Measurements from ENCODE around the gene FAF1. TPM values are rescaled to one million over a fixed set of nuclear protein-coding genes. Genes with fewer than 3 reads are reported as not detected.

FAF1 gene
- total RNA-seq, 4 donors from 2014 or later = 46.1 to 72.2 (median 52.2) TPM

DNA sequence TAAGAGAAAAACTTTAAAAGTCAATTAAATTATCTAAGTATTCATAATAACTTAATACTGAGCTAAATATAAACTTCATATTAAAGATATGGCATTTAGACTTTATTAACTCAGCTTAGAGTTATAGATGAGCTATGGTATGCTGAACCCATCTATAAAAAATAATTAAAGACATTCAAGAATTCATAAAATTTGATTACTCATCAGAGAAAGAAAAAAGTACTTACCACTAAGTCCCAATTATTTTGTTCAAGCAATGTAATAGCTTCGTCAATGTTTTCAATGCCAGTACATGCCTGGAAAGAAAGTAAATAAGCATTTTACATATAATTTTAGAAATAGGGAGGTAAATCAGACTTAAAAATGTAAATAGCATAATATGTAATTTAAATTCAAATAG, 102.4 kb downstream of the FAF1 start:
- TF ChIP-seq, protein P1, sequence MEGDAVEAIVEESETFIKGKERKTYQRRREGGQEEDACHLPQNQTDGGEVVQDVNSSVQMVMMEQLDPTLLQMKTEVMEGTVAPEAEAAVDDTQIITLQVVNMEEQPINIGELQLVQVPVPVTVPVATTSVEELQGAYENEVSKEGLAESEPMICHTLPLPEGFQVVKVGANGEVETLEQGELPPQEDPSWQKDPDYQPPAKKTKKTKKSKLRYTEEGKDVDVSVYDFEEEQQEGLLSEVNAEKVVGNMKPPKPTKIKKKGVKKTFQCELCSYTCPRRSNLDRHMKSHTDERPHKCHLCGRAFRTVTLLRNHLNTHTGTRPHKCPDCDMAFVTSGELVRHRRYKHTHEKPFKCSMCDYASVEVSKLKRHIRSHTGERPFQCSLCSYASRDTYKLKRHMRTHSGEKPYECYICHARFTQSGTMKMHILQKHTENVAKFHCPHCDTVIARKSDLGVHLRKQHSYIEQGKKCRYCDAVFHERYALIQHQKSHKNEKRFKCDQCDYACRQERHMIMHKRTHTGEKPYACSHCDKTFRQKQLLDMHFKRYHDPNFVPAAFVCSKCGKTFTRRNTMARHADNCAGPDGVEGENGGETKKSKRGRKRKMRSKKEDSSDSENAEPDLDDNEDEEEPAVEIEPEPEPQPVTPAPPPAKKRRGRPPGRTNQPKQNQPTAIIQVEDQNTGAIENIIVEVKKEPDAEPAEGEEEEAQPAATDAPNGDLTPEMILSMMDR (IDR thresholded peaks at IDR 0.05; ENCODE audit: low read depth) = no peak

DNA sequence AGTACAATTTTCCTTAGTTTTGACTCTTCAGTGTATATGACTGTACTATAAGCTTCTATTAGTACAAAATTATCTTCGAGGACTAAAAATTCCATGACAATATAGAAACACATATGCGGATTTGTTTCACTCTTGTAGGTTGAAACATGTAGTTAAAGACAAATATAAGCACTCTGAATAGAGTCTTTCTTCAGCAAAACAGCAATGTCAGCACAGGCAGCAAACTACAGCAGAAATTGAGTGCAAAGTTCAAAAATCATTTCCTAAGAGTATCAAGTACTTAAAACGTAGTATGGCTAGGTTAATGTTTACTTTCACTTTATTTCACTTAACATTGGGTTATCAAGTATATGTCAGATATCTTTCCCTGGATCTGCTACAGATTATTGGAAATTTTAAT, 106.7 kb downstream of the FAF1 start:
- TF ChIP-seq, protein P1 (IDR thresholded peaks at IDR 0.05; ENCODE audit: low read depth) = no peak

DNA sequence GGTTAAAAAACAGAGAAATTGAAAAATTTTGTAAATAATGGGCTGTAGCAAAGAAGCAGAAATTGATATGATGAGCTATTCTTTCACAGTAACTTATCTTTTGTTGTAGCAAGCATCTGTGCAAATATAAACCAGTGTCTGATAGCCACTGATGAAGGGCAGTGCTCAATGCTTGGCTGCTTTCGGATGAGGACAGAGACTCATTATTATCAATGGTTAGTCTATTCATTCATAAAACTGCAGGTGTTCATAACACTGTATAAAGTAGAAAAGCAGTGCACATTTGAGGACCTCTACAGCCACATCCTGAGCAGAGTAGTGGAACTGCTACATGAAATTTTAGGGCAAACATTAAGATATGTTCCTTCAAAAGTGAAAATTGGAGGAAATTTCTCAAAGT, 107.2 kb downstream of the FAF1 start:
- TF ChIP-seq, protein P1 (IDR thresholded peaks at IDR 0.05; ENCODE audit: low read depth) = no peak

DNA sequence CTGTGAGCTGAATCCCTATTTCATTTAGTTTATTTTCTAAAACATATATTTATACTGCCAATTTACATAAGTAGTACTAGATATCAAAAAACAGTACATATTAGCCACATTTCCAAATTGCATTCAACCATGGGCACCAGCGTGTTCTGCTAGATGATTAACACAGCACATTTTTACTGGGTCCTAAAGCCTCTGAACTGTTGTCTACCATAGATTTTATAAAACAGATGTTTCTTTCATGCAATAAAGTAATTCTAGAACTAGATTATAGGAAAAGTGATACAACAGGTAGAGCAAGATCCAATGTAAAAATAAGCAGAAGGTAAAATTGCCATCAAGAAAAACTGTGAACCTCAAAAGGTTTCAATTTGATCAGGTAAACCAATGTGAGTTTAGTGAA, 108.6 kb downstream of the FAF1 start:
- TF ChIP-seq, protein P1 (IDR thresholded peaks at IDR 0.05; ENCODE audit: low read depth) = no peak

DNA sequence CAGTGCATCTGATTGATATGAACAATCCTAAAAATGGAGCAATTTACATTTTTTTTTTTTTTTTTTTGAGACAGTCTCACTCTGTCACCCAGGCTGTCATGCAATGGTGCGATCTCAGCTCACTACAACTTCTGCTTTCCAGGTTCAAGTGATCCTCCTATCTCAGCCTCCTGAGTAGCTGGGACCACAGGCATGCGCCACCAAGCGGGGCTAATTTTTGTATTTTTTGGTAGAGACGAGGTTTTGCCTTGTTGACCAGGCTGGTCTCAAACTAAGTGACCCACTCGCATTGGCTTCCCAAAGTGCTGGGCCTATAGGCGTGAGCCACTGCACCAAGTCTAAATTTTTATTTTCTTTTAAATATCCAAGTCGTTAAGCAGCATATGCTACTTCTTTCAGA, 109.0 kb downstream of the FAF1 start:
- TF ChIP-seq, protein P1 (IDR thresholded peaks at IDR 0.05; ENCODE audit: low read depth) = no peak

DNA sequence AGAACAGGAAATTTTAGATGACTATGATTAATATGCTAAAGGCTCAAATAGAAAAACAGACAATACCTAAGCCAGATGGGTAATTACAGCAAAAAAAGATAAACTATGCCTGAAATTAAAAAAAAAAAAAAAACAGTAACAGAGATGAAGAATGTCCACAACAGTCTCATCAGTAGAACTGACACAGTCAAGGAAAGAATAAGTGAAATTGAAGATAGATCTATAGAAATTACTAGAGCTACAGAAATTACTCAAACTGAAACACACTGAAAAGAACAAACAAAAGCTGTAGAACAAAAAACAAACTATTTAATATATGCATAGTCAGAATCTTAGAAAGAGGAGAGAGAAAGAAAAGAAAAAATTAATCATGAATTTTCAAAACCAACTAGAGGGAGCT, 112.8 kb downstream of the FAF1 start:
- TF ChIP-seq, protein P1 (IDR thresholded peaks at IDR 0.05; ENCODE audit: low read depth) = no peak

DNA sequence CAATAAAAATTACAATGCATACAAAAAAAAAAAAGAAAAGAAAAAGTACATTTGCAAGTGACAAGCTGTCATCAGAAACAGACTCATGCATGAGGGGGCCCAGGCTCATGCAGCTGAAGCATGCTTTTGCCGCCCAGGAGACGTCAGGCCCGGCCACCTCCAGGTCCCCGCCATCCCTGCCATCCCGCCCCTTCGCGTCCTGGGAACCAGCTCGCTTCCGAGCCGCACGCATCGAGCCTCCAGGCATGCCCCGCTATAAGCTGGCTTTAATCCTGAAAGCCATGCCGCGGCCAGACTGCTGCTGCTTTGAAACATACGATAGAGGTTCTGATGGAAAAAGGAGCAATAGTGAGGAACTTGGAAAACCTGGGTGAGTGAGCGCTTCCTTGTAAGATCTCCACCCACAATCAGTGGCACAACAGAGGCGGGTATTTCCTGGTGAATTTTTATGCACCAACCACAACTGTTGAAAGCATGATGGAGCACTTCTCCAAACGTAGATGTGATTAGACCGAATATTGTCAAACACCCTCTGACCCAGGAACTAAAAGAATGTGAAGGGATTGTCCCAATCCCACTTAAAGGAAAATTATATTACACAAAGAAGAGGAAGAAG, 113.7 kb downstream of the FAF1 start:
- TF ChIP-seq, protein P1 (IDR thresholded peaks at IDR 0.05; ENCODE audit: low read depth) = no peak
